SH-SY5Y (cell line): ENCODE data around the gene AK6.

Experiments used
- GATA2 ChIP-seq: IDR thresholded peaks from 2 replicates; pipeline ENCODE4 v1.6.1; 2011; ENCODE audit warnings: mild to moderate bottlenecking, low read depth, low read length
- GATA3 ChIP-seq: IDR thresholded peaks from 2 replicates; pipeline ENCODE4 v1.6.1; 2011; ENCODE audit warnings: low read depth, mild to moderate bottlenecking, low read length, moderate library complexity

- TF ChIP-seq GATA2, result no peak
- TF ChIP-seq GATA3, result no peak
Measured at GRCh38 chr5:69312459-69313160, 56.7 kb downstream of the AK6 start.
